HEK293 (cell line): ENCODE results near the gene COL4A1.

ENCODE experiments used
- CTCF ChIA-PET: fragments of 350-600 bp; formaldehyde crosslinking; extraction: SDS; loops from one replicate; lab custom pipeline; 2021; ENCODE audit warnings: antibody characterized with exemption; lab: Yijun Ruan, JAX
- POLR2A ChIA-PET: fragments of 300-600 bp; formaldehyde crosslinking; extraction: SDS; loops from one replicate; lab custom pipeline; 2020; ENCODE audit warnings: antibody characterized with exemption, inconsistent platforms; lab: Yijun Ruan, JAX
- H3K27ac ChIP-seq: fragments of 200-500 bp; sonication (Bioruptor generic); 2 replicates; pipeline ENCODE4 v1.5.1; 2014; ENCODE audit warnings: low read depth, low read length, control low read depth, inconsistent platforms; ENCODE audit errors: extremely low read depth
- H3K36me3 ChIP-seq, 2 experiments: fragments of 200-500 bp in 1 of 2; sonication (Bioruptor generic) in 1 of 2; 1 replicate in 1 of 2; 2 replicates in 1 of 2; pipeline ENCODE4 v1.5.1; 2014 to 2017; ENCODE audit warnings: inconsistent platforms in 2 of 2, low read length in 2 of 2; ENCODE audit not compliant: control insufficient read depth in 2 of 2, insufficient read depth in 1 of 2
- H3K4me1 ChIP-seq: fragments of 200-500 bp; sonication (Bioruptor generic); 2 replicates; pipeline ENCODE4 v1.5.1; 2014; ENCODE audit warnings: mild to moderate bottlenecking, low read length, inconsistent platforms; ENCODE audit not compliant: control insufficient read depth, insufficient read depth
- H3K4me3 ChIP-seq: 2 replicates; pipeline ENCODE4 v1.5.1; 2011; ENCODE audit warnings: low read depth, mild to moderate bottlenecking, control low read depth, low read length, moderate library complexity
- H3K9me3 ChIP-seq: fragments of 200-500 bp; sonication (Bioruptor generic); 2 replicates; pipeline ENCODE4 v1.5.1; 2014; ENCODE audit warnings: low read depth, low read length, inconsistent platforms; ENCODE audit not compliant: control insufficient read depth, insufficient read depth
- ATF2 ChIP-seq: fragments of 450-650 bp; formaldehyde crosslinking; IDR thresholded peaks from 2 replicates; pipeline ENCODE4 v1.5.1; 2016; ENCODE audit warnings: missing biosample characterization, missing genetic modification characterization, low read depth
- GFI1B ChIP-seq: fragments of 450-650 bp; formaldehyde crosslinking; IDR thresholded peaks from 2 replicates; pipeline ENCODE4 v1.5.1; 2016; ENCODE audit warnings: missing biosample characterization, missing genetic modification characterization
- GLI4 ChIP-seq: fragments of 450-650 bp; formaldehyde crosslinking; IDR thresholded peaks from 2 replicates; pipeline ENCODE4 v1.5.1; 2016; ENCODE audit warnings: missing biosample characterization, missing genetic modification characterization
- IKZF3 ChIP-seq: fragments of 450-650 bp; IDR thresholded peaks from 2 replicates; pipeline ENCODE4 v1.5.0; 2018; ENCODE audit warnings: missing biosample characterization, mild to moderate bottlenecking, missing genetic modification characterization, moderate library complexity
- PRDM4 ChIP-seq: fragments of 450-650 bp; formaldehyde crosslinking; IDR thresholded peaks from 2 replicates; pipeline ENCODE4 v1.5.1; 2017; ENCODE audit warnings: missing biosample characterization, missing genetic modification characterization
- ZBTB48 ChIP-seq: fragments of 450-650 bp; formaldehyde crosslinking; IDR thresholded peaks from 2 replicates; pipeline ENCODE4 v1.5.1; 2016; ENCODE audit warnings: missing biosample characterization, missing genetic modification characterization
- ZBTB49 ChIP-seq: fragments of 450-650 bp; formaldehyde crosslinking; IDR thresholded peaks from 2 replicates; pipeline ENCODE4 v1.5.1; 2016; ENCODE audit warnings: missing biosample characterization, missing genetic modification characterization, low read depth
- ZBTB8A ChIP-seq: fragments of 450-650 bp; formaldehyde crosslinking; IDR thresholded peaks from 2 replicates; pipeline ENCODE4 v1.5.1; 2016; ENCODE audit warnings: missing biosample characterization, missing genetic modification characterization
- ZFHX2 ChIP-seq: fragments of 450-650 bp; formaldehyde crosslinking; conservative IDR thresholded peaks from 2 replicates; pipeline ENCODE4 v1.5.1; 2016; ENCODE audit warnings: missing biosample characterization, missing genetic modification characterization
- ZNF184 ChIP-seq: fragments of 450-650 bp; IDR thresholded peaks from 2 replicates; pipeline ENCODE4 v1.5.1; 2018; ENCODE audit warnings: missing biosample characterization, mild to moderate bottlenecking, missing genetic modification characterization
- ZNF292 ChIP-seq: fragments of 450-650 bp; formaldehyde crosslinking; IDR thresholded peaks from 2 replicates; pipeline ENCODE4 v1.5.1; 2016; ENCODE audit warnings: low read depth, missing biosample characterization, missing genetic modification characterization, borderline replicate concordance
- ZNF362 ChIP-seq: fragments of 450-650 bp; formaldehyde crosslinking; IDR thresholded peaks from 2 replicates; pipeline ENCODE4 v1.5.1; 2016; ENCODE audit warnings: missing biosample characterization, missing genetic modification characterization
- ZNF37A ChIP-seq: fragments of 450-650 bp; IDR thresholded peaks from 2 replicates; pipeline ENCODE4 v1.5.1; 2018; ENCODE audit warnings: missing biosample characterization, missing genetic modification characterization
- ZNF510 ChIP-seq: fragments of 450-650 bp; formaldehyde crosslinking; IDR thresholded peaks from 2 replicates; pipeline ENCODE4 v1.5.1; 2018; ENCODE audit warnings: mild to moderate bottlenecking, missing genetic modification characterization, missing biosample characterization; ENCODE audit not compliant: insufficient replicate concordance
- ZNF518A ChIP-seq: fragments of 450-650 bp; formaldehyde crosslinking; conservative IDR thresholded peaks from 2 replicates; pipeline ENCODE4 v1.5.1; 2016; ENCODE audit warnings: low read depth, missing biosample characterization, missing genetic modification characterization
- ZNF544 ChIP-seq: fragments of 450-650 bp; formaldehyde crosslinking; IDR thresholded peaks from 2 replicates; pipeline ENCODE4 v1.5.0; 2017; ENCODE audit warnings: missing biosample characterization, missing genetic modification characterization
- ZNF549 ChIP-seq: fragments of 450-650 bp; IDR thresholded peaks from 2 replicates; pipeline ENCODE4 v1.5.1; 2018; ENCODE audit warnings: missing biosample characterization, missing genetic modification characterization, mild to moderate bottlenecking, inconsistent platforms, moderate library complexity
- ZNF561 ChIP-seq: fragments of 450-650 bp; IDR thresholded peaks from 2 replicates; pipeline ENCODE4 v1.5.1; 2018; ENCODE audit warnings: missing biosample characterization, missing genetic modification characterization, borderline replicate concordance
- ZNF585B ChIP-seq: fragments of 450-650 bp; formaldehyde crosslinking; IDR thresholded peaks from 2 replicates; pipeline ENCODE4 v1.5.1; 2016; ENCODE audit warnings: missing biosample characterization, missing genetic modification characterization
- ZNF600 ChIP-seq: fragments of 450-650 bp; formaldehyde crosslinking; IDR thresholded peaks from 2 replicates; pipeline ENCODE4 v1.5.1; 2016; ENCODE audit warnings: missing biosample characterization, missing genetic modification characterization
- ZNF747 ChIP-seq: fragments of 450-650 bp; formaldehyde crosslinking; IDR thresholded peaks from 2 replicates; pipeline ENCODE4 v1.5.1; 2016; ENCODE audit warnings: missing biosample characterization, missing genetic modification characterization

COL4A1 gene

GRCh38 chr13:110342474-110342873 is 35.5 kb upstream of the COL4A1 start:
- no peaks in the 10 kb centered on the region for H3K9me3 ChIP-seq
- no peaks in the 10 kb centered on the region for H3K36me3 ChIP-seq
- TF ChIP-seq ZFHX2 (tag by site-specific recombination), result 0 out of 2 replicates have a peak, but pooled peaks have one; percentile 7
- TF ChIP-seq ZNF585B (tag by site-specific recombination), result no peak
- no peak overlapping the region for H3K4me3 ChIP-seq
- peaks cover 10% of the 10 kb centered on the region for H3K4me1 ChIP-seq
- H3K27ac ChIP-seq, result no peak overlapping the region
- CTCF ChIA-PET, result no interaction called here
- POLR2A ChIA-PET, result no interaction called here

- Histone ChIP-seq H3K4me1 (peaks cover 10% of the 10 kb centered on the region), H3K27ac (no peak overlapping the region; the same call in 1 of the 2 replicates), H3K36me3 (no peaks in the 10 kb centered on the region), H3K9me3 (no peaks in the 10 kb centered on the region), H3K4me3 (no peak overlapping the region)
- ChIA-PET POLR2A (interaction anchor here (1.5 kb wide), 1 partner anchor 33 kb away, joined by 4 read pairs; no protein-coding TSS in a partner anchor), CTCF (no interaction called here)
- TF ChIP-seq ZNF518A (tag by site-specific recombination) (no peak), ZNF549 (tag by site-specific recombination) (no peak), GLI4 (tag by site-specific recombination) (no peak), ZNF544 (tag by site-specific recombination) (no peak), ZBTB8A (tag by site-specific recombination) (0 out of 2 replicates have a peak, but pooled peaks have one; percentile 25), ZNF362 (tag by site-specific recombination) (no peak), ZBTB48 (tag by site-specific recombination) (no peak), PRDM4 (tag by site-specific recombination) (0 out of 2 replicates have a peak, but pooled peaks have one; percentile 34), ZNF184 (tag by site-specific recombination) (peak; percentile 49; the same call in 1 of the 2 replicates), ZNF561 (tag by site-specific recombination) (peak; percentile 61; the same call in 1 of the 2 replicates), ATF2 (tag by site-specific recombination) (peak; percentile 77), GFI1B (peak; percentile 87), IKZF3 (tag by site-specific recombination) (no peak), ZNF600 (tag by site-specific recombination) (peak; percentile 66), ZNF510 (tag by site-specific recombination) (no peak), ZNF747 (no peak), ZNF37A (no peak), ZNF292 (tag by site-specific recombination) (no peak), ZBTB49 (tag by site-specific recombination) (no peak)
Measured at GRCh38 chr13:110341445-110342244, 34.7 kb upstream of the COL4A1 start.
